ENCODE data around the gene RRP12. TPM values are rescaled to one million over a fixed set of nuclear protein-coding genes. Genes with fewer than 3 reads are reported as not detected.
A peak's percentile ranks its signal among the peaks of the same experiment; 100 is the strongest.

The RRP12 gene
- total and polyA plus RNA-seq, 2 of the 4 experiments (the other 2 are of a cell fraction): 21.5 to 23.3 TPM

DNA sequence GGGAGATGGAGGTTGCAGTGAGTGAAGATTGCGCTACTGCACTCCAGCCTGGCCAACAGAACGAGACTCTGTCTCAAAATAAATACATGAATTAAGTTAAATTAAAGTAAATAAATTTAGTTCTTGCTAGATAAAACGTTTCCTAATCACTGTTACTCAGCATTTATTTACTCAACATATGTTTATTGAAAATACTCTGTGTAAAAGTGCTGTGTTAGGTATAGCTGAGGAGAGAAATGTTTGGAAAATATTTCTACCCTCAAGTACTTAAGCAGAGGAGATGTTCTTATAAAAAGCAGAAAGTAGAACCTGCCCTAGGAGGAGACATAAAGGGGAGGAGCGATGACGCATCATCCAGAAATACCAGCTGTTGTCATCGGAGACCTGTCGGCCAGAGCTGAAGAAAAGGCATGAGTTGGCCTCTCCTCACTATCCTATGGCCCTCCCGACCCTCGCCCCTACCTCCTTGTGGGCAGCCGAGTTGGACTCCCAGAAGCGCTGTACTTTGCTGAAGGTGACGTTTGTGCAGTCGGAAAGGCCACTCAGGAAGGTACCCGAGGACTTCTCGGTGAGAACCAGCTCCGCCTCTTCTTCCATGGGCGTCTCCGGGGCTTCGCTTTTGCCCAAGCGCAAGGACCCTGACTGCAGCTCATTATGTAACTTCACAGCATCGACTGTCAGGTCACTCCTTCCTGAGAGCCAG lies 1.1 kb downstream of the RRP12 start:
- Histone ChIP-seq H3K4me3 (ENCODE audit: insufficient read depth, low read depth, low read length) (peak overlapping the region; percentile 58), H2BK5ac (ENCODE audit: low read depth, low read length, poor library complexity, severe bottlenecking) (no peak overlapping the region), H3K27me3 (ENCODE audit: control insufficient read depth, insufficient read depth, low read length) (no peaks in the 10 kb centered on the region), H2BK20ac (ENCODE audit: low read depth, low read length) (no peak overlapping the region), H3K4ac (ENCODE audit: low read depth, low read length) (no peak overlapping the region), H3K27ac (ENCODE audit: insufficient read depth, low read length) (peak overlapping the region; percentile 0; the same call in 1 of the 2 replicates), H3K9ac (ENCODE audit: low read depth, low read length) (peak overlapping the region; percentile 45), H3K9me3 (ENCODE audit: control insufficient read depth, insufficient read depth, low read length) (no peaks in the 10 kb centered on the region), H4K91ac (ENCODE audit: insufficient read depth, low read depth, low read length) (no peak overlapping the region), H3K18ac (ENCODE audit: low read depth, low read length) (no peak overlapping the region), H2BK15ac (ENCODE audit: low read depth, low read length) (no peak overlapping the region), H4K20me1 (ENCODE audit: insufficient read depth, low read length) (no peaks in the 10 kb centered on the region), H2BK120ac (ENCODE audit: low read depth, low read length) (no peak overlapping the region), H4K8ac (ENCODE audit: low read depth in 2 of 2, low read length in 2 of 2) (no peak overlapping the region; a peak in 1 of 4 replicates), H3K56ac (ENCODE audit: extremely low read depth, insufficient read depth, low read length) (no peak overlapping the region), H3K23ac (ENCODE audit: low read depth, low read length) (peak overlapping the region; percentile 69; the same call in 1 of the 2 replicates), H3K4me1 (ENCODE audit: control insufficient read depth, insufficient read depth, low read length) (peaks cover 3% of the 10 kb centered on the region; the same call in 1 of the 2 replicates), H2AK9ac (replicated peaks; ENCODE audit: low read depth, low read length, poor library complexity) (peak overlapping the region; percentile 80), H4K5ac (ENCODE audit: low read depth, low read length) (no peak overlapping the region), H3K9me1 (ENCODE audit: insufficient read depth, low read length) (no peaks in the 10 kb centered on the region), H3K14ac (replicated peaks; ENCODE audit: low read depth, low read length) (no peak overlapping the region), H3K79me1 (ENCODE audit: low read depth in 1 of 2, low read length in 2 of 2) (peaks cover 0 to 15% of the 10 kb centered on the region in 2 experiments; a peak in 3 of 4 replicates), H2AK5ac (ENCODE audit: low read depth, low read length) (0 out of 2 replicates have a peak overlapping the region, but pooled peaks have one; percentile 59), H3K4me2 (ENCODE audit: low read depth, low read length) (peak overlapping the region; percentile 87), H3K36me3 (ENCODE audit: control insufficient read depth, insufficient read depth, low read length) (peaks cover 6% of the 10 kb centered on the region), H2AFZ (replicated peaks; ENCODE audit: low read length, poor library complexity) (peak overlapping the region; percentile 97)
- 22% methylated on average over 14 of the region's 21 CpGs; no CpG with 5 or more reads in 1 of the 2 experiments for WGBS, 2 experiments (ENCODE audit: extremely low coverage in 2 of 2, insufficient read length in 1 of 2)
- DNase-seq: peak; percentile 85
- dilution Hi-C loops (cut with HindIII; ENCODE audit: low sequenced_read_pairs, unreplicated experiment) (no loop called here), intact Hi-C loops (cut with micrococcal nuclease) (no loop called here), in situ Hi-C loops (cut with MboI; ENCODE audit: low sequenced_read_pairs) (no loop called here)
- ATAC-seq (ENCODE audit: low read depth): peak; percentile 57
- no TSS peak for BruUV-seq (replicated peaks)
- ChIA-PET POLR2A (ENCODE audit: unreplicated experiment) (interaction anchor here (0.7 kb wide), 1 partner anchor 1012 kb away, joined by 4 read pairs; no protein-coding TSS in a partner anchor), CTCF (no interaction called here)
- TF ChIP-seq CEBPB (IDR thresholded peaks at IDR 0.05; ENCODE audit: low read depth, low read length) (no peak), BHLHE40 (IDR thresholded peaks at IDR 0.05; ENCODE audit: low read depth, low read length) (no peak), NFE2L2 (IDR thresholded peaks at IDR 0.05; ENCODE audit: low read depth, low read length) (no peak), SMC3 (IDR thresholded peaks at IDR 0.05; ENCODE audit: low read depth, low read length) (no peak), MAFK (IDR thresholded peaks at IDR 0.05; ENCODE audit: low read depth, low read length) (no peak), FOS (IDR thresholded peaks at IDR 0.05; ENCODE audit: low read depth, low read length) (0 out of 2 replicates have a peak, but pooled peaks have one; percentile 23), RCOR1 (IDR thresholded peaks at IDR 0.05; ENCODE audit: insufficient replicate concordance, low read length) (no peak), POLR2A (IDR thresholded peaks at IDR 0.05; ENCODE audit: low read depth, low read length) (peak; percentile 70), MXI1 (IDR thresholded peaks at IDR 0.05; ENCODE audit: borderline replicate concordance, low read depth, low read length) (no peak), CHD1 (IDR thresholded peaks at IDR 0.05; ENCODE audit: low read depth, low read length) (peak; percentile 78; the same call in 1 of the 2 replicates), RAD21 (IDR thresholded peaks at IDR 0.05; ENCODE audit: low read length) (no peak), RFX5 (IDR thresholded peaks at IDR 0.05; ENCODE audit: low read depth, low read length) (no peak)
- TF ChIP-seq, protein P1, sequence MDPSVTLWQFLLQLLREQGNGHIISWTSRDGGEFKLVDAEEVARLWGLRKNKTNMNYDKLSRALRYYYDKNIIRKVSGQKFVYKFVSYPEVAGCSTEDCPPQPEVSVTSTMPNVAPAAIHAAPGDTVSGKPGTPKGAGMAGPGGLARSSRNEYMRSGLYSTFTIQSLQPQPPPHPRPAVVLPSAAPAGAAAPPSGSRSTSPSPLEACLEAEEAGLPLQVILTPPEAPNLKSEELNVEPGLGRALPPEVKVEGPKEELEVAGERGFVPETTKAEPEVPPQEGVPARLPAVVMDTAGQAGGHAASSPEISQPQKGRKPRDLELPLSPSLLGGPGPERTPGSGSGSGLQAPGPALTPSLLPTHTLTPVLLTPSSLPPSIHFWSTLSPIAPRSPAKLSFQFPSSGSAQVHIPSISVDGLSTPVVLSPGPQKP (IDR thresholded peaks at IDR 0.05; ENCODE audit: borderline replicate concordance, low read depth, low read length): no peak
- TF ChIP-seq, protein P2, sequence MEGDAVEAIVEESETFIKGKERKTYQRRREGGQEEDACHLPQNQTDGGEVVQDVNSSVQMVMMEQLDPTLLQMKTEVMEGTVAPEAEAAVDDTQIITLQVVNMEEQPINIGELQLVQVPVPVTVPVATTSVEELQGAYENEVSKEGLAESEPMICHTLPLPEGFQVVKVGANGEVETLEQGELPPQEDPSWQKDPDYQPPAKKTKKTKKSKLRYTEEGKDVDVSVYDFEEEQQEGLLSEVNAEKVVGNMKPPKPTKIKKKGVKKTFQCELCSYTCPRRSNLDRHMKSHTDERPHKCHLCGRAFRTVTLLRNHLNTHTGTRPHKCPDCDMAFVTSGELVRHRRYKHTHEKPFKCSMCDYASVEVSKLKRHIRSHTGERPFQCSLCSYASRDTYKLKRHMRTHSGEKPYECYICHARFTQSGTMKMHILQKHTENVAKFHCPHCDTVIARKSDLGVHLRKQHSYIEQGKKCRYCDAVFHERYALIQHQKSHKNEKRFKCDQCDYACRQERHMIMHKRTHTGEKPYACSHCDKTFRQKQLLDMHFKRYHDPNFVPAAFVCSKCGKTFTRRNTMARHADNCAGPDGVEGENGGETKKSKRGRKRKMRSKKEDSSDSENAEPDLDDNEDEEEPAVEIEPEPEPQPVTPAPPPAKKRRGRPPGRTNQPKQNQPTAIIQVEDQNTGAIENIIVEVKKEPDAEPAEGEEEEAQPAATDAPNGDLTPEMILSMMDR (conservative IDR thresholded peaks at IDR 0.05; ENCODE audit: low read depth, low read length): no peak
- TF ChIP-seq, protein P3, sequence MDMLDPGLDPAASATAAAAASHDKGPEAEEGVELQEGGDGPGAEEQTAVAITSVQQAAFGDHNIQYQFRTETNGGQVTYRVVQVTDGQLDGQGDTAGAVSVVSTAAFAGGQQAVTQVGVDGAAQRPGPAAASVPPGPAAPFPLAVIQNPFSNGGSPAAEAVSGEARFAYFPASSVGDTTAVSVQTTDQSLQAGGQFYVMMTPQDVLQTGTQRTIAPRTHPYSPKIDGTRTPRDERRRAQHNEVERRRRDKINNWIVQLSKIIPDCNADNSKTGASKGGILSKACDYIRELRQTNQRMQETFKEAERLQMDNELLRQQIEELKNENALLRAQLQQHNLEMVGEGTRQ (IDR thresholded peaks at IDR 0.05; ENCODE audit: low read depth, low read length): no peak

Measured in IMR-90 (cell line).